Osteoblast (primary cell): ENCODE data around the gene ELOVL3. TPM values are rescaled to one million over a fixed set of nuclear protein-coding genes. Genes with fewer than 3 reads are reported as not detected.

Experiments used
- DNase-seq: peaks from one replicate; pipeline ENCODE4 v3.0.0; 2011; ENCODE audit warnings: low spot score, mixed read lengths; ENCODE audit not compliant: insufficient read length; ENCODE audit errors: missing footprints
- H2AFZ ChIP-seq: 2 replicates; pipeline ENCODE4 v1.6.0; 2011; ENCODE audit warnings: mild to moderate bottlenecking, low read length
- H3K27ac ChIP-seq: 2 replicates; pipeline ENCODE4 v1.5.1; 2011; ENCODE audit warnings: mild to moderate bottlenecking, low read depth, low read length, moderate library complexity
- H3K27me3 ChIP-seq: 2 replicates; pipeline ENCODE4 v1.6.0; 2012; ENCODE audit warnings: mild to moderate bottlenecking, control low read depth, inconsistent platforms, low read length, moderate library complexity; ENCODE audit not compliant: insufficient read depth
- H3K36me3 ChIP-seq: 2 replicates; pipeline ENCODE4 v1.5.1; 2011; ENCODE audit warnings: mild to moderate bottlenecking, low read length, control low read depth, moderate library complexity; ENCODE audit not compliant: insufficient read depth
- H3K4me1 ChIP-seq: 2 replicates; pipeline ENCODE4 v1.5.1; 2011; ENCODE audit warnings: mild to moderate bottlenecking, low read length, control low read depth, moderate library complexity; ENCODE audit not compliant: insufficient read depth
- H3K4me2 ChIP-seq: 2 replicates; pipeline ENCODE4 v1.6.0; 2011; ENCODE audit warnings: mild to moderate bottlenecking, low read length; ENCODE audit not compliant: insufficient read depth
- H3K4me3 ChIP-seq: fragments of 200-600 bp; sonication (generic); 3 replicates; pipeline ENCODE4 v1.5.1; 2012; ENCODE audit warnings: mild to moderate bottlenecking, low read length, inconsistent platforms; ENCODE audit not compliant: insufficient read depth
- H3K79me2 ChIP-seq: 2 replicates; pipeline ENCODE4 v1.6.0; 2012; ENCODE audit warnings: mild to moderate bottlenecking, low read length, control low read depth, inconsistent platforms; ENCODE audit not compliant: insufficient read depth
- H3K9me3 ChIP-seq: 2 replicates; pipeline ENCODE4 v1.5.1; 2011; ENCODE audit warnings: low read depth, low read length, control low read depth
- H4K20me1 ChIP-seq: 2 replicates; pipeline ENCODE4 v1.6.0; 2012; ENCODE audit warnings: mild to moderate bottlenecking, low read length, control low read depth; ENCODE audit not compliant: insufficient read depth
- total RNA-seq: library from RNA; depleted of rRNA; stranded (reverse); fragments of >200 nt; gene quantifications from 2 replicates; pipeline ENCODE4 v1.2.3, GENCODE V29; 2012
- TF ChIP-seq, protein P1 (sequence below): IDR thresholded peaks from 2 replicates; pipeline ENCODE4 v1.5.1; 2011; ENCODE audit warnings: mild to moderate bottlenecking, low read depth, low read length, moderate library complexity; ENCODE audit errors: extremely low read depth

ELOVL3 gene
- total RNA-seq, 1 donor = 2.2 TPM

DNA sequence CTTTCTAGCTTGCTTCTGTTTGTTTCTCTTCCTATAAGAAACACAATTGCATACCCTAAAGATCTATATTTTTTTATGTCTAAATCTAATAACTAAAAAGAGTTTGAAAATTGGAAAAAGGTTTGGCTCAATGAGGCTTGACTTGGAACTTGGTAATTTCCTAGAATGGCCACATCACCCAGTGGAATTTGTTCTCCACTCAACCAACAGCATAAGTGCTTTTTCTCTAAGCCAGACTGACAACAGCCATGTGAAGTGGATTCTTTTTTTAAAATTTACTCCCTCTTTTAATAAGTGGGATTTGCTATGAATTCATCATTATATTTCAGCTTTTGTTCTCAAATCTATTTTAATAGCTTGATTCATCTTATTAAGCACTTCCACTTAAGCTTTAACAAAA is 53.0 kb downstream of the ELOVL3 start:
- Histone ChIP-seq H3K27me3 (no peaks in the 10 kb centered on the region), H3K79me2 (peaks cover 89% of the 10 kb centered on the region), H3K4me3 (no peak overlapping the region), H4K20me1 (peaks cover 68% of the 10 kb centered on the region), H3K4me1 (peaks cover 11% of the 10 kb centered on the region), H2AFZ (no peak overlapping the region), H3K27ac (no peak overlapping the region), H3K36me3 (peaks cover 11% of the 10 kb centered on the region), H3K4me2 (no peak overlapping the region), H3K9me3 (no peaks in the 10 kb centered on the region)
- DNase-seq = no peak
- TF ChIP-seq, protein P1, sequence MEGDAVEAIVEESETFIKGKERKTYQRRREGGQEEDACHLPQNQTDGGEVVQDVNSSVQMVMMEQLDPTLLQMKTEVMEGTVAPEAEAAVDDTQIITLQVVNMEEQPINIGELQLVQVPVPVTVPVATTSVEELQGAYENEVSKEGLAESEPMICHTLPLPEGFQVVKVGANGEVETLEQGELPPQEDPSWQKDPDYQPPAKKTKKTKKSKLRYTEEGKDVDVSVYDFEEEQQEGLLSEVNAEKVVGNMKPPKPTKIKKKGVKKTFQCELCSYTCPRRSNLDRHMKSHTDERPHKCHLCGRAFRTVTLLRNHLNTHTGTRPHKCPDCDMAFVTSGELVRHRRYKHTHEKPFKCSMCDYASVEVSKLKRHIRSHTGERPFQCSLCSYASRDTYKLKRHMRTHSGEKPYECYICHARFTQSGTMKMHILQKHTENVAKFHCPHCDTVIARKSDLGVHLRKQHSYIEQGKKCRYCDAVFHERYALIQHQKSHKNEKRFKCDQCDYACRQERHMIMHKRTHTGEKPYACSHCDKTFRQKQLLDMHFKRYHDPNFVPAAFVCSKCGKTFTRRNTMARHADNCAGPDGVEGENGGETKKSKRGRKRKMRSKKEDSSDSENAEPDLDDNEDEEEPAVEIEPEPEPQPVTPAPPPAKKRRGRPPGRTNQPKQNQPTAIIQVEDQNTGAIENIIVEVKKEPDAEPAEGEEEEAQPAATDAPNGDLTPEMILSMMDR = no peak

Other genes starting within 250 kb of the ELOVL3 start
- 9.1 and 9.4 TPM in 2 replicates for gene ARMH3, start 170.1 kb upstream of the ELOVL3 start, total RNA-seq
- gene HPS6, start 160.9 kb upstream of the ELOVL3 start, total RNA-seq = 26.8 and 31.5 TPM in 2 replicates
- gene LDB1, start 105.9 kb upstream of the ELOVL3 start, total RNA-seq = 62.2 and 63.6 TPM in 2 replicates
- gene PPRC1, start 93.3 kb upstream of the ELOVL3 start, total RNA-seq = 14.1 and 17.7 TPM in 2 replicates
- gene NOLC1, start 73.9 kb upstream of the ELOVL3 start, total RNA-seq = 13.3 and 18.1 TPM in 2 replicates
- gene PITX3, start 15.2 kb downstream of the ELOVL3 start, total RNA-seq = under 0.01 TPM in 1 of 2 replicates, not detected in the other
- 37.4 and 38.0 TPM in 2 replicates for gene GBF1, start 19.2 kb downstream of the ELOVL3 start, total RNA-seq
- 17.7 and 20.3 TPM in 2 replicates for gene NFKB2, start 169.4 kb downstream of the ELOVL3 start, total RNA-seq
- gene PSD, start 192.5 kb downstream of the ELOVL3 start, total RNA-seq = 0.29 and 0.72 TPM in 2 replicates
- gene FBXL15, start 194.5 kb downstream of the ELOVL3 start, total RNA-seq = 5.9 and 9.4 TPM in 2 replicates
- 46.7 and 46.9 TPM in 2 replicates for gene CUEDC2, start 206.3 kb downstream of the ELOVL3 start, total RNA-seq
- not detected in 2 replicates for gene C10orf95, start 225.2 kb downstream of the ELOVL3 start, total RNA-seq